ENCODE results near the gene PDE9A. TPM values are rescaled to one million over a fixed set of nuclear protein-coding genes. Genes with fewer than 3 reads are reported as not detected.

PDE9A gene
- total RNA-seq, 1 donor from 2014 or later, result 12.3 TPM

DNA sequence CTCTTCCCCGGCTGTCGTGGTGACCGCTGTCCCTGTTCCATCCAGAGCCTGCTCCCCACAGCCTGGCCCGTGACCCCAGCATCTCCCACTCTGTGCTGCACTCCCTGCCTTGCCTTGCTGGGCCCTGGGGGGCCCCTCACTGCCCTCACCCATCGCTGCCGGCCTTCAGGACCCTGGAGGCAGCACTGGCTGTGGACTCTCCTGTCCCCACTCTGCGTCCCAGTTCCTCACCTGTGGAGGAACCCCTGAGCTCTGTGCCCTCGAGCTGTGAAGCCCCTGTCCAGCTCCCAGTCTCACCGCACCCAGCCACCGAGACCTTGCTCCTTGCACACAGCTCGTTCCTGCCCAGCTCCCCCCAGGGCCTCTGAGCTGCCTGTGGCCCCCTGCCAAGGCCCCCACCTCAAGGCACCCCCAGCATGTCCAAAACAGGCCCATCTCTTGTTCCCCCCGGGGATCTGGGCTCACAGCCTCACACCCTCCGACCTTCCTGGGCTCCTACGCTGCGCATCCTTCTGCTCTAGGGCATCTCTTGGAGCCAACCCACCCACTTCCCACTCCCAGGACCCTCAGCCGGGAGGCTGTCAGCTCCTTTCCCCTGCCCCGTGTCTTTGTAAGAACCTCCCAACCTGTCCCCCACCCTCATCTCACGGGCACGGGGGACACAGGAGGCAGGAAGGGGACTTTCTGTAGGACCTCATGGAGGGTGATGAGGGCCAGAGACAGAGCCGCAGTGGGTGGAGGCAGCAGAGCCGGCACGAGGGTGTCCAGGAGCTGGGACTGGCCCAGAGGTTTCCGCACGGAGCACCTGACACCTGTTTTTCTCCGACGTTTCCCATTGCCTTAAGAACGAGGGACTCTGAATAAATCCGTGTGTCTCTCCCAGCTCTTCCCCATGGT is 116.6 kb downstream of the PDE9A start:
- TF ChIP-seq, protein P1, sequence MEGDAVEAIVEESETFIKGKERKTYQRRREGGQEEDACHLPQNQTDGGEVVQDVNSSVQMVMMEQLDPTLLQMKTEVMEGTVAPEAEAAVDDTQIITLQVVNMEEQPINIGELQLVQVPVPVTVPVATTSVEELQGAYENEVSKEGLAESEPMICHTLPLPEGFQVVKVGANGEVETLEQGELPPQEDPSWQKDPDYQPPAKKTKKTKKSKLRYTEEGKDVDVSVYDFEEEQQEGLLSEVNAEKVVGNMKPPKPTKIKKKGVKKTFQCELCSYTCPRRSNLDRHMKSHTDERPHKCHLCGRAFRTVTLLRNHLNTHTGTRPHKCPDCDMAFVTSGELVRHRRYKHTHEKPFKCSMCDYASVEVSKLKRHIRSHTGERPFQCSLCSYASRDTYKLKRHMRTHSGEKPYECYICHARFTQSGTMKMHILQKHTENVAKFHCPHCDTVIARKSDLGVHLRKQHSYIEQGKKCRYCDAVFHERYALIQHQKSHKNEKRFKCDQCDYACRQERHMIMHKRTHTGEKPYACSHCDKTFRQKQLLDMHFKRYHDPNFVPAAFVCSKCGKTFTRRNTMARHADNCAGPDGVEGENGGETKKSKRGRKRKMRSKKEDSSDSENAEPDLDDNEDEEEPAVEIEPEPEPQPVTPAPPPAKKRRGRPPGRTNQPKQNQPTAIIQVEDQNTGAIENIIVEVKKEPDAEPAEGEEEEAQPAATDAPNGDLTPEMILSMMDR (IDR thresholded peaks at IDR 0.05), result no peak
- no peaks in the 10 kb centered on the region for H3K9me3 Mint-ChIP-seq (ENCODE audit: unreplicated experiment)

DNA sequence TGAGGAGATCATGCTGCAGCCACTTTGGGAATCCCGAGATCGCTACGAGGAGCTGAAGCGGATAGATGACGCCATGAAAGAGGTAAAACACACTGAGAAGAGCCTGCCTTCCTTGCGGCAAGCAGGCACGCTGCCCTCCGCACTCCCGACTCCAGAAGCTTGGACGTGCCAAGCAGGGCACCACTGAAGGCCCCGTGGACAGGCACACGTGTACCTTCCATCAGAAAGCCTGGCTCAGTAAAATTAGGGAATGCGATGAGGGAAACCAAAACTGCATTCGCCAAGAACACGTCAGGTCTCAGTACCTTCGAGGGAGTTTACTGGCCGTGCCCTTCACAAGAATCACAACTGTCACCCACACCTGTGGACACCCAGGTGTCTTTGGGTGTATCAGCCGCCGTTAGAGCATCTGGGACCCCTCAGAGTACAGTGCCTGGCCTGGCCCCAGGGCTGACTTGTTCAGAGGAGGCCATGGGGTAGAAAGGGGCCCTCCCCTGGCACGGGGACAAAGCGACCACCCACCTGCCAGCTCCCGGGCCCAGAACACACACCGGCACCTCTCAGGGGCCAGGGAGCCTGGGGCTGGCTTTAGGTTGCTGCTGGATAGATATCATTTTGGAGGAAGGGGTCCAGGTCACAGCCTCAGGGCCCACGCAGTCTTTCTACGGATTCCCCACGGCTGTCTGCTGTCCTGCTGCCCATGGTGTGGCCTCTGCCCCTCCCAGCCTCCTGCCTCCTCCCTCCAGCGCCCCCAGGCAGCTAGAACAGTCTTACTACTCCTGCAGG is 117.5 kb downstream of the PDE9A start:
- H3K36me3 Mint-ChIP-seq (ENCODE audit: unreplicated experiment), result peaks cover 26% of the 10 kb centered on the region
- no peaks in the 10 kb centered on the region for H3K27me3 Mint-ChIP-seq (ENCODE audit: unreplicated experiment)
- no peaks in the 10 kb centered on the region for H3K9me3 Mint-ChIP-seq (ENCODE audit: unreplicated experiment)
- TF ChIP-seq, protein P1 (IDR thresholded peaks at IDR 0.05), result no peak
- no peak for DNase-seq (ENCODE audit: extremely low spot score, unreplicated experiment)
- no peak overlapping the region for H3K4me3 Mint-ChIP-seq (ENCODE audit: unreplicated experiment)
- H3K27ac Mint-ChIP-seq (ENCODE audit: unreplicated experiment), result no peak overlapping the region
- no peaks in the 10 kb centered on the region for H3K4me1 Mint-ChIP-seq (ENCODE audit: unreplicated experiment)

More for the DNA sequence above, 116.6 kb downstream of the PDE9A start:
- no peaks in the 10 kb centered on the region for H3K4me1 Mint-ChIP-seq (ENCODE audit: unreplicated experiment)
- H3K27me3 Mint-ChIP-seq (ENCODE audit: unreplicated experiment), result no peaks in the 10 kb centered on the region
- H3K4me3 Mint-ChIP-seq (ENCODE audit: unreplicated experiment), result no peak overlapping the region
- no peak overlapping the region for H3K27ac Mint-ChIP-seq (ENCODE audit: unreplicated experiment)
- no peak for DNase-seq (ENCODE audit: extremely low spot score, unreplicated experiment)
- H3K36me3 Mint-ChIP-seq (ENCODE audit: unreplicated experiment), result peaks cover 22% of the 10 kb centered on the region

DNA sequence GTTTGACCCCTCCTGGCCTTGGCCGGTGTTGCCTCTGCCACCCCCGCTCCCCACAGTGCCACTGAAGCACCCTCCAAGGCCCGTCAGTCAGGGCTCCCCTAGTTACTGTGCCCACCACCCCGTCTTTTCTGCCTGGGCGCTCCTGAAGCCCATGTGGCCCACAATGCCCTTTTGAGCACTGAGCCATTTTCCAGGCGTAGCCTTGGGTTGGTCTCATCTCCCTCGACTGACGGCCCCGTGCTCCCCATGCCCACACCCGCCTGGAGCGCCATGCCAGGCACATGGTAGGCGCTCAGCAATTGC is 118.0 kb downstream of the PDE9A start:
- Mint-ChIP-seq H3K4me3 (ENCODE audit: unreplicated experiment) (no peak overlapping the region), H3K27ac (ENCODE audit: unreplicated experiment) (no peak overlapping the region), H3K27me3 (ENCODE audit: unreplicated experiment) (peaks cover under 1% of the 10 kb centered on the region), H3K4me1 (ENCODE audit: unreplicated experiment) (no peaks in the 10 kb centered on the region), H3K36me3 (ENCODE audit: unreplicated experiment) (peaks cover 28% of the 10 kb centered on the region), H3K9me3 (ENCODE audit: unreplicated experiment) (no peaks in the 10 kb centered on the region)
- DNase-seq (ENCODE audit: extremely low spot score, unreplicated experiment), result no peak
- TF ChIP-seq, protein P1 (IDR thresholded peaks at IDR 0.05), result no peak

DNA sequence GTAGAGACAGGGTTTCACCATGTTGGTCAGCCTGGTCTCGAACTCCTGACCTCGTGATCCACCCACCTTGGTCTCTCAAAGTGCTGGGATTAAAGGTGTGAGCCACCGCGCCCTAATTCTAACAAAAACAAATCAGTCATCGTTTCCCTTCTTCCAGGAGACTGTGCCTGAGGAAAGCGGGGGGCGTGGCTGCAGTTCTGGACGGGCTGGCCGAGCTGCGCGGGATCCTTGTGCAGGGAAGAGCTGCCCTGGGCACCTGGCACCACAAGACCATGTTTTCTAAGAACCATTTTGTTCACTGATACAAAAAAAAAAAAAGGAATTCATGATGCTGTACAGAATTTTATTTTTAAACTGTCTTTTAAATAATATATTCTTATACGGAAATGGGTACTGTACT is 121.7 kb downstream of the PDE9A start:
- peaks cover 21% of the 10 kb centered on the region for H3K36me3 Mint-ChIP-seq (ENCODE audit: unreplicated experiment)
- H3K27me3 Mint-ChIP-seq (ENCODE audit: unreplicated experiment), result peaks cover 16% of the 10 kb centered on the region
- no peaks in the 10 kb centered on the region for H3K4me1 Mint-ChIP-seq (ENCODE audit: unreplicated experiment)
- H3K27ac Mint-ChIP-seq (ENCODE audit: unreplicated experiment), result no peak overlapping the region
- no peak for DNase-seq (ENCODE audit: extremely low spot score, unreplicated experiment)
- TF ChIP-seq, protein P1 (IDR thresholded peaks at IDR 0.05), result no peak
- no peaks in the 10 kb centered on the region for H3K9me3 Mint-ChIP-seq (ENCODE audit: unreplicated experiment)
- H3K4me3 Mint-ChIP-seq (ENCODE audit: unreplicated experiment), result no peak overlapping the region

DNA sequence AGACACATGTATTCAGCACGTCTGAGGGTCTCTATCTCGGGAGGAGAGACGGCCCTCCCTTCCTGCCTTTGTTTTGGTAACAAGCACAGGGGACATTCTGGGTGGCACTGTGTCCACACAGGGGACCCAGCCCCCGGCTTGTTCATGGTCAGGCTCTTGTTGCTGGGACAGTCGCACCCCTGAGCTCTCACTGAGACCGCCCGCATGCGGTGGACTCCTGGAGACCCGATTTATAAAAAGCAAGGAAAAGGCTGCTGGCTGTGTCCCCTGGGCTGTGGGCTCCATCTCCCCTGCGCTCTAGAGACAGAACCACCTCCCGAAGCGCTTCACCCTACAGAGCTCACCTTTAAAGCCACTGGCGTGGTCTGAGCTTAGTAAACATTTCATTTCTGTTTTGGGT is 122.5 kb downstream of the PDE9A start:
- H3K4me1 Mint-ChIP-seq (ENCODE audit: unreplicated experiment), result peaks cover 2% of the 10 kb centered on the region
- peaks cover 24% of the 10 kb centered on the region for H3K27me3 Mint-ChIP-seq (ENCODE audit: unreplicated experiment)
- H3K9me3 Mint-ChIP-seq (ENCODE audit: unreplicated experiment), result no peaks in the 10 kb centered on the region
- H3K27ac Mint-ChIP-seq (ENCODE audit: unreplicated experiment), result no peak overlapping the region
- H3K36me3 Mint-ChIP-seq (ENCODE audit: unreplicated experiment), result peaks cover 18% of the 10 kb centered on the region
- TF ChIP-seq, protein P1 (IDR thresholded peaks at IDR 0.05), result no peak
- H3K4me3 Mint-ChIP-seq (ENCODE audit: unreplicated experiment), result no peak overlapping the region
- no peak for DNase-seq (ENCODE audit: extremely low spot score, unreplicated experiment)
